Measurements from ENCODE around the gene XPO6.
A peak's percentile ranks its signal among the peaks of the same experiment; 100 is the strongest.

Gene XPO6

DNA sequence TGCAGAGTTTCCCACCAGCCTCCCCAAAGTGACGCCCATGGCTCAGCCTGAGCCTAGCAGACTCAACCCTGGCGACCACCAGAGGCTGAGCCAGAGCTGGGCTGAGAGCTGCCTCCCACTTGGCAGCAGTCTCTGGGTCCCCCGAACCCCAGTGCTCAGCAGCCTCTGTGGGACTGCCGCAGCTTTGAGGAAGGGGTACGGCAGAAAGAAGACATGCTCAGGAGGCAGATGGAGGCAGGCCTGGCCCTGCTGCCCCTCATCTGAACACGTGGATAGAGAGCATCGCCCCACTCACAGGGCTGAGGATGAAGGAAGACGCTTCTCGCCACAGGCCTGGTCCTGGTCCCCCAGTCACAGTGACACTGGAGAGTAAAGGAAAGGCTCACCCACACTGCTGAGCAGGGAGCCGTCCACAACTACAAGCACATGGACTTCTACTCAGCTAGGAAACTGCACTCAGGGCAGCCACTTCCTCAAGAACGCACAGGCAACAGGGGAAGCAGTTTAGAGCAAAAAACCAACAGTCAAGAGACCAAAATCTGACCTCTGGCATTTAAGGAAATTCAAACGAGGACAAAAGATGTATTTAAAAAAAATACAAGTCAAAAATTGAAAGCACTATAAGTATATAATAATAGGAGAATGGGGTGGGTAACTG lies 103.0 kb downstream of the XPO6 start:
- DNase-seq = no peak

DNA sequence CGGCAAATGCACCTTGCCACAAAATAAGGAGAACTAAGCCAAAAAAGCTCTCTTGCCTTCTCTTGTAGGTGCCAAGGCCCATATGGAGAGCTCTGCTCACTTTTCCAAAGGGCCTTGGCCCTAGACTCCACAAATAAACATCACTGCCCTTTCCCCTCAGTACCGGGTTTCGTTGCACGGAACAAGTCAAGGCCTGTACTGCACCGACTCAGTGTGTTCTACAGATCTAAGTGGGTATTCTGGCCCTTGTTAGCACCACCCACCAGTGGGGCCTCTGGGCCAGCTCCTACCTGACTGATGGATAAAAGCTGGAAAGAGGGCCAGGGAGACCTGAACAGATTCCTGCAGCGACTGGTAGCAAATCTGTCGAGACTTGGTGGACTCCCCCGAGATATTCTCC lies 104.5 kb downstream of the XPO6 start:
- DNase-seq = no peak

DNA sequence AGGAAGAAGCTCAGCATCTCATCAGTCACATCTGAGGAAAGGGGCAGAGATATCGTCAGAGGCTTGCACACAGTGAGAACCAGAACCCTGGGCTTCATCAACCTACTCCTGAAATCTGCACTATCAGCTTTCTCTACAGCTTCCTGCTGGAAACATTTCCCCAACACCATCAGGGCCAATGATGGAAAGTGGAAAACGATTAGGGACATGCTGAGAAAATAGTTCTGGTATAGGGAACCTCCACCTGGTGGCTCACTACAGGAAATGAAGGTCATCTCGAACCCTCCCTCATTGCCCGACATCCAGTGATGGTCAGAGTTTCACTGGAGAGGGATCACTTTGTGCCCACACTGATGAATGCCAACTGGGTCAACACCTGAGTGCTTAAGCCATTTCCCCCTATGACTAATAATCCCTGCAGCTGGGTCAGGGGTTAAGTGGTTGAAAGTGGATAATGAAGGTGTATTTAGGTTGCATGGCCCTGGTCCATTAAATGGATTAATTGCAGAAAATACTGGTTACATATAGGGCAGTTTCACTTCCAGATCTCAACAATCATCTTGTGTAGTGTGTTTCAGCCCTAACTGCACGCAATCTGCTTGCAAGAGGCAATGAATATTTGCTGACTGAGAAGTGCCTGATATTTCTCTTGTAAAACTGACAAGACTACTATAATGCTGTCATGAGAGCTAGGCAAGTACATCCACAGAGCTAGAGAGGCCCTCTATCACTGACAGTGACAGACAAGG lies 105.1 kb downstream of the XPO6 start:
- DNase-seq = no peak

DNA sequence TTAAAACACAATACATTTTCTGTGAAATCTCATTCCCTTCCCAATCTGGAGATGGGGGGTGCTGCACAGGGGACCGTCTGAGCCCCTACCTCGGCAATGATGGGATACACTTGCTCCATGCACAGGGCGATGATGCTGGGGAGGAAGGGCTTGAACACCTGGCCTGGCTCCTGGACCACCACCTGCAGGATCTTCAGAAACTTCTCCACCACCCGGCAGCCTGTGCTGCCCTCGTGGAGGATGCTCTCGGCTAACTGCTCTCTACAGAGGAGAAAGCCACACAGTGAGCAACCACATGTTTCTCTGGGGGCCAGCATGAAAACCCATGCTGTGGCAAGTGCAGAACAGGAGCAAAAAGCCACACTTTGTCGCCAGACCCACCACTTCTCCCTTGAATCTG lies 105.8 kb downstream of the XPO6 start:
- DNase-seq = no peak

DNA sequence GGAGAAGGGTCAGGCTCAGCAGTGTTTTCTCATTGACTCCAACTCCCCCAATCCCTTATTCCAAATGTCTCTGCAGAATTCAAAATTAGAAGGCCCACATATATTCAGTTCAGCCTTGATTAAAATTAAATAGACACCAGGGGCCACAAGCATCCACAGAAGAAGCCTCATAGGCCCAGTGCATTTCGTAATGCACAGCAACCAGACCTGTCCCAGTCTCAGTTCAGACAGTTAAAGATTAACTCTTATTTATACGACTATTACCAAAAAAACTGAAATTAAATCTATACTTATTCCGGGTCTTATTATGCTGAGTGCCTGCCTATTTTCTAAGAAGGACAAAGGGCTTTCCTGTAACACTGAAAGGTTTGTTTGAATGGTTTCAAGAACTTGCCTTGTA lies 106.5 kb downstream of the XPO6 start:
- no peak for DNase-seq

- DNase-seq = no peak
These were observed 107.4 kb downstream of the XPO6 start for GRCh38 chr16:28104404-28104803.

DNA sequence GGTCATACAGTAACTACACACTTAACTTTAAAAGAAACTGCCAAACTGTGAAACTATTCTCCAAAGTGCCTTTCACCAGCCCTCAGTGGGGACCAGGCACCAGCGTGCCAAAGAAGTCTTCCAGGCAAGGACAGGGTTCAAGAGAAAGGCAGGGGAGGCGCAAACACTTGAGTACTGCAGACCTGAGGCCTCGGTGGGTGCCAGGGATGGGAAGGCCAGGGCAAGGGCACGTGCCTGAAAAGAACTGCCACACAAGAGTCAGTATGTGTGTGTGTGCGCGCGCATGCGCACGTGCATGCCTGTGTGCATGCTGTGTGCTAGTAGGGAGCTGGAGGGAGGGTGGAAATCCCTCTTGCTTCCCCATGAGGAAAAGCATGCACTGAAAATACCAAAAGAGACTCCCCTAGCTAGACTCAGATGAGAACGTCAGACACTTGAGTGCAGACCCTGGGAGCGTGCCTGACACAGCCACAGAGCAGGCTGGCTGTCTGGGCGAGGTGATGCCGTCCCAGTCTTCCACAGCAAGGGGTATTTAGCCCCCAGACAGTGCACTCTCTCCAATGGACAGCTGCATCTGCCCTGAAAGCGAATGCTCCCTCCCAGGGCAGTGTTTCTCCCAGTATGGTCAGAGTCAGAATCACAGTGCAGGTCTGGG lies 108.1 kb downstream of the XPO6 start:
- no peak for DNase-seq

DNA sequence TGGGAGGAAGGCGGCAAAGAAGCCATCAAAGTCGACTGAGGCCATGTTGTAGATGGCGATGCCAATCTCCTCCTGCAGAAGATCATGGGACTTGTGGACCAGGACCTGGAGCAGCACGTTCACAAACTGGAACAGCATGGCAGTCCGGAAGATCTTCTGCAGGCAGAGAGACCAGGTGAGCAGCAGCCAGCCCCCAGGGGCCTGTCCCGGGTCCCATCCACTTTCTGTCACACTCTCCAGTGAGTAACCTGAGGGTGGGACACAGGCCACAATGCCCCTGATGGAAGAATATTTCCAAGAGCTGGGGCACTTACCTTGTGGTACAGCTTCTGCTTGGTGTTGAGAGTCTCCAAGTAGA lies 110.3 kb downstream of the XPO6 start:
- DNase-seq = no peak

GRCh38 chr16:28100810-28101532 lies 110.8 kb downstream of the XPO6 start:
- no peak for DNase-seq

DNA sequence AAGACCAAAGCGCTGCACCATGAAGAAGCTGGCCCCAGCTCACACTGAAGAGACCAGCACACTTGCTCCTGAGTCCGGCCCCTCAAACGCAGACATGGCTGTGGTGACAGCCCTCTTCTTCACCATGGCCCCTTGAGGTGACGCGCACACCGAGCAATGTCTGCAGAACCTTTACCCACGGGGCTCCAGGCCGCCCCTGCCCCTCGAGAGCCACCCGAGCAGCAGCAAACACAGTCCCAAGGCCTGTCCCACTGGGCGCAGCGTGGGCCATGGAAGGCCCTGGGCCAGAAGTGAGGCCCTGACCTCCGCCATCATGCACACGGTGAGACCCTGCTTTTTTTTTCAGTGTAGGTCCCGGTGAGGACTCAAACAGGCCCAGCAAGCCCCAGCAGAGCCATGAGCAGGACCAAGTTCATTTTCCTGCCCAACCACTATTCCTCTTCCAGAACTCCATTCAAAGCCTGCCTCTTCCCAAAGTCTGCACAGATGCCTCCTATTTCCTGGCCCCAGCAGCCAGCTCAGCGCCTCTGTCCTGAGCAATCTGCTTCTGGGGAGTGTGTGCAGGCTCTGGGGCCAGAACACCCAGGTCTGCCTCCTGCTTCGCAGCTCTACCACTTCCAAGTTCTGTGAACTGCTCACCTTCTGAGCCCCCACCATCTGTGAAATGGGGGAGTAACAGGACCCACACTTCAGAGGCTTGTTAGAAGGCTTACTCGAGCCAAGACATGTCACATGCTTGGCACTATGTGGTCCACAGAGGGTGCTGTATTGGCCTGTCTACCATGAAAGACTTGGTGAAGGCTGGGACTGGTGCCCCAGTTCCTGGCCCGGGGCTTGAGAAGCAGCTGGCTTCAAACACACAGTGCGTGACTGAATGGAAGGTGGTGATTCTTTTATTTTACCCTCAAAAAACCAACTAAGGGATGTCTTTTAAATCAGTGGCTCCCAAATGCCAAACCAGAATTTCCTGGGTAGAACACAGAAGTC lies 112.5 kb downstream of the XPO6 start:
- no peak for DNase-seq

DNA sequence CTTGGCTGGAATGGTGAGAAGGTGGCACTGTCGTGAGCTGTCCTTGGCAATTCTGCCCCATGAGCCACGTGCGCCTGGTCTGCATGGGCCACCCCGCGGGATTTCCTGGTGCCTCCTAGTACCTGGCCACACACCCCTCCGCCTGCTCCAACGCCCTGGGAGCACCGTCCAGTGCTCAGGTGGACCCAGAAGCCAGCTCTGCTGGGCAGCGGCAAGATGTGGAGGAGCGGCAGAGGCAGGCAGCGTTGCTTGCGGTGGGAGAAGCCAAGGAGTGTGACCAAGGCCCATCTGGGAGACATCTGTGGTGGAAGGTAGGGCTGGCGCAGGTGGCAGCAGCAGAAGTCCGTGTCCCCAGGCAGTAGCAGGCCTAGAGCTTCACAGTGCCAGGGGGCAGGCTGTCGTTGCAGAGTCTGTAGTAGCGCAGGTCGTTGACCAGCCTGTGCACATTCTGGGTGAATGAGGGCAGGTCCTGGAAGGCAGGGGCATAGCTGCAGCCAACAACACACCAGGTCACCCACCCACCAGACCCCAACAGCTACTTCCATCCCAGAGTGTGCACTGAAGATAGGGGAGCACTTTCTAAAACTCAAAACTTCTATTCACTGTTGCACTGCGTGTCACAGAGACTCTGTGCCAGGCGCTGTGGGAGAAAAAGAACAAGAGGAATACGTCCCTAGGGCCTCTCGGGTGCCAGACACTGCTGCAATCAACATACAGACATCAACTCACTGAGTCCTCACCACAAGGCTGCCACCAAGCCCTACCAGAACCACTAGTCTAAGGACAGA lies 113.4 kb downstream of the XPO6 start:
- DNase-seq = no peak

DNA sequence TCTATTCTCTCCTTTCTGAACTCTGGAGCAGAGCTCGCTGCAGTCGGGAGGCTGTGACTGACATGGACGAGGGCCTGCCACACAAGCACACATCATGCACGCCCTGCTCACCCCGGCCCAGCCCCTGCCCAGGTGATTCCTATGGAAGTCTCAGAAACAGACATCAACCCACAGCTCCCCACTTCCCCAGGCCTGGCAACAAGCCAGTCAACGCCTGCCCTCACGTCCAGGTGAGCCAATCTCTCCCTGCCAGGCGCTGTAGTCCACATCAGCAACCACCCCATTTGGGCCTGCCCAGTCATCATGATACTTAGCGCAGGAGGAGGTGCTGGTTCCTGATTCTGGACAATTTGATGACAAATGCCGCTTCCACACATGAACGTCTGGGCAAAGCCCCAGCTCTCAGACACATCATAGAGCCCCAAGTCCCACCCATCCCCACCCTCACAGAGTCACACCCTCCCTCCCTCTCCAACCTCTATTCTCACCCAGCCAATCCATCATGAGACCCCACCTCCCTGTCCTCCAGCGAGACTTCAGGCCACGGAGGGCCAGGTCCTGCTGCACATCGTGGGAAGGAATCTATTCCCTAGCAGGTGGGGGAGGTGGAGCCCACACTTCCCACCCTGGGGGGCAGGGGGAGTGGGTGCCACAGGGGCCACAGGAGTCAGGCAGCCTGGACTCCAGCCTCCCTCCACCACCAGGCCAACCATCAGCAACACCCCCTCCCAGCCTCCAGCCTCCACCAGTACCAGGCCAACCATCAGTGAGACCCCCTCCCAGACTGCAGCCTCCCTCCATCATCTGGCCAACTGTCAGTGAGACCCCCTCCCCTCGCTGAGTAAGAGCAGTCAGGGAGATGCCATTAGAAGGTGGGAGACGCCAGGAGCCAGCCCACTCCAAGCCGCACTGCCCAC lies 114.5 kb downstream of the XPO6 start:
- DNase-seq = no peak

DNA sequence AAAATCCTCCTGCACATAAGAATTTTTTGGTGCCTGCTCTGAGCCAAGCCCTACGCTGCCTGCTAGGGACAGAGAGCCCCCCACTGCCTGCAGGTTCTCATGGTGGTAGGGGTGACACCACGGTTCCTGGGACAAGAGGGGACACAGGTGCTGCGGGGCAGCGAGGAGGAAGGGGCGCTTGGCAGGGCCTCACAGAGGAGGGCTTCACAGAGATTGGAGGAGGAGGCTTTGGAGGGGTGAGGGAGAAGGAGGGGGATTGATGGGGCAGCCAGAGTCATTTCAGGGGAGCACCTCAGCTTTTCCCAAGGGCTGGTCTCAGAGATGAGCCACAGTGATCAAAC lies 118.4 kb downstream of the XPO6 start:
- no peak for DNase-seq

- DNase-seq = peak; percentile 26
These were observed 118.9 kb downstream of the XPO6 start for GRCh38 chr16:28092721-28093384.

DNA sequence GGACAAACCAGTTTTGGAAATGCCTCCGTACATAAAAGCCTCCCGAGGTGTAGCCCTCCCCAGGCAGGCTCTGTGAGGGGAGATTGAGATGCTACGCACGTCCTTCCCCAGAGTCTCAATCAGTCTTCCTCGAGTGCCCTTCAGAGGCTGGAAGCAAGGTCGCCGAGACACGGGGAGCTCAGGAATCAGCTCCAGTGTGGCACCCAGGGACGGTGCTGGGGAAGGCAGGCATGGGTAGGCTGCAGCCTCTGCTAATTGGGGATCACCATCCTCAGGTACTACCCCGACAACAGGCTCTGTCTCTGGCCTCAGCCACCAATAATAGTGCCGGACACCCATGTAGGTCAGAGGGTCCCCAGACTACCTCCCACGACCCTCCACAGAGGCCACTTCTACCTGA lies 120.1 kb downstream of the XPO6 start:
- no peak for DNase-seq

GRCh38 chr16:28090646-28091377 lies 121.0 kb downstream of the XPO6 start:
- peak; percentile 66 for DNase-seq

DNA sequence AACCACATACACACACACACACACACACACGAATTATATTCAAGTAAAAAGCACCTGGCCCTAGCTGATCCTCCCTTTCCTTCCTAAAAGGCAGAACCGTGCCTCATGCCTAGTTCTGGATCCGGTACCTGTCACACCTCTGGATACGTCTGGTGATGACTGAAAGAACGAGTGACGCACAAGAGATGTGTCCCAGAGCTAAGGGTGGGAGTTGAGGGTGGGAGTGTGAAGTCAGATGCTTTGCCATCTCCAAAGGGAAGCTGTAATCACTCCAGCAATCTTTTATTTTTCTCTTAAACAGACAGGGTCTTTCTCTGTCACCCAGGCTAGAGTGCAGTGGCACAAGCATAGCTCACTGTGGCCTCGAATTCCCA lies 121.8 kb downstream of the XPO6 start:
- DNase-seq = no peak

GRCh38 chr16:28089205-28089991 lies 122.4 kb downstream of the XPO6 start:
- DNase-seq = no peak

All from EL (cell line).